ENCODE measurements around the gene MORN4.
A peak's percentile ranks its signal among the peaks of the same experiment; 100 is the strongest.

MORN4 gene

GRCh38 chr10:97598407-97599271 is 34.7 kb downstream of the MORN4 start:
- H3K4me1 ChIP-seq (ENCODE audit: insufficient read depth, poor library complexity, severe bottlenecking) = peaks cover 22% of the 10 kb centered on the region
- H3K36me3 ChIP-seq (ENCODE audit: low read depth) = no peaks in the 10 kb centered on the region
- no peaks in the 10 kb centered on the region for H3K9me3 ChIP-seq (ENCODE audit: severe bottlenecking)
- DNase-seq (ENCODE audit: low spot score) = no peak
- H3K4me3 ChIP-seq (ENCODE audit: severe bottlenecking) = no peak overlapping the region
- H3K27me3 ChIP-seq (ENCODE audit: insufficient read depth, poor library complexity, severe bottlenecking) = no peaks in the 10 kb centered on the region
- peak overlapping the region; percentile 63 for H3K27ac ChIP-seq (ENCODE audit: poor library complexity, severe bottlenecking)
- no peak for ATAC-seq (ENCODE audit: low read depth)
- TF ChIP-seq CTCF (IDR thresholded peaks at IDR 0.05; ENCODE audit: poor library complexity, severe bottlenecking) = no peak

- Histone ChIP-seq H3K4me1 (ENCODE audit: insufficient read depth, poor library complexity, severe bottlenecking) (peaks cover 22% of the 10 kb centered on the region), H3K27ac (ENCODE audit: poor library complexity, severe bottlenecking) (peak overlapping the region; percentile 63), H3K27me3 (ENCODE audit: insufficient read depth, poor library complexity, severe bottlenecking) (no peaks in the 10 kb centered on the region), H3K4me3 (ENCODE audit: severe bottlenecking) (no peak overlapping the region), H3K36me3 (ENCODE audit: low read depth) (no peaks in the 10 kb centered on the region), H3K9me3 (ENCODE audit: severe bottlenecking) (no peaks in the 10 kb centered on the region)
- ATAC-seq (ENCODE audit: low read depth) (no peak), DNase-seq (ENCODE audit: low spot score) (no peak)
- no peak for TF ChIP-seq CTCF (IDR thresholded peaks at IDR 0.05; ENCODE audit: poor library complexity, severe bottlenecking)
Measured at GRCh38 chr10:97597778-97598177, 35.5 kb downstream of the MORN4 start.

- peak overlapping the region; percentile 63 for H3K27ac ChIP-seq (ENCODE audit: poor library complexity, severe bottlenecking)
- no peaks in the 10 kb centered on the region for H3K27me3 ChIP-seq (ENCODE audit: insufficient read depth, poor library complexity, severe bottlenecking)
- ATAC-seq (ENCODE audit: low read depth) (peak; percentile 92), DNase-seq (ENCODE audit: low spot score) (no peak)
- no peaks in the 10 kb centered on the region for H3K9me3 ChIP-seq (ENCODE audit: severe bottlenecking)
- TF ChIP-seq CTCF (IDR thresholded peaks at IDR 0.05; ENCODE audit: poor library complexity, severe bottlenecking) = no peak
- H3K36me3 ChIP-seq (ENCODE audit: low read depth) = no peaks in the 10 kb centered on the region
- H3K4me3 ChIP-seq (ENCODE audit: severe bottlenecking) = no peak overlapping the region
- peaks cover 22% of the 10 kb centered on the region for H3K4me1 ChIP-seq (ENCODE audit: insufficient read depth, poor library complexity, severe bottlenecking)
Measured at GRCh38 chr10:97596101-97597082, 36.9 kb downstream of the MORN4 start.

- DNase-seq (ENCODE audit: low spot score) (no peak), ATAC-seq (ENCODE audit: low read depth) (no peak)
- Histone ChIP-seq H3K9me3 (ENCODE audit: severe bottlenecking) (no peaks in the 10 kb centered on the region), H3K36me3 (ENCODE audit: low read depth) (no peaks in the 10 kb centered on the region), H3K27me3 (ENCODE audit: insufficient read depth, poor library complexity, severe bottlenecking) (no peaks in the 10 kb centered on the region), H3K27ac (ENCODE audit: poor library complexity, severe bottlenecking) (no peak overlapping the region), H3K4me1 (ENCODE audit: insufficient read depth, poor library complexity, severe bottlenecking) (peaks cover 22% of the 10 kb centered on the region), H3K4me3 (ENCODE audit: severe bottlenecking) (no peak overlapping the region)
- TF ChIP-seq CTCF (IDR thresholded peaks at IDR 0.05; ENCODE audit: poor library complexity, severe bottlenecking) = no peak
Measured at GRCh38 chr10:97593421-97593820, 39.9 kb downstream of the MORN4 start.

All from RWPE2 (cell line).